Thyroid gland (tissue), 4 donors: Measurements from ENCODE around the gene SHANK3. TPM values are rescaled to one million over a fixed set of nuclear protein-coding genes. Genes with fewer than 3 reads are reported as not detected.

Source experiments
- DNase-seq, 2 donors: peaks; one replicate each; pipeline ENCODE4 v3.0.0-alpha.2; 2019
- H3K27ac ChIP-seq, 3 donors: fragments of 200-600 bp; sonication (generic); 1 replicate in 2 of 3; 2 replicates in 1 of 3; pipeline ENCODE4 v1.5.1; 2016 to 2019; ENCODE audit warnings: mild to moderate bottlenecking in 1 of 3, moderate library complexity in 1 of 3
- H3K27me3 ChIP-seq: fragments of 200-600 bp; sonication (generic); one replicate; pipeline ENCODE4 v1.5.1; 2019
- H3K36me3 ChIP-seq, 2 donors: fragments of 200-600 bp; sonication (generic); one replicate each; pipeline ENCODE4 v1.5.1; 2016 to 2019
- H3K4me1 ChIP-seq, 2 donors: fragments of 200-600 bp; sonication (generic); one replicate each; pipeline ENCODE4 v1.5.1; 2017 to 2019
- H3K4me3 ChIP-seq, 3 donors: fragments of 200-600 bp; sonication (generic); replicated peaks in 1 of 3; 1 replicate in 2 of 3; 2 replicates in 1 of 3; pipeline ENCODE4 v1.5.1; 2016; ENCODE audit warnings: mild to moderate bottlenecking in 1 of 3
- H3K9me3 ChIP-seq: fragments of 200-600 bp; sonication (generic); one replicate; pipeline ENCODE4 v1.5.1; 2017
- CTCF ChIP-seq, 6 experiments: fragments of 200-600 bp in 3 of 6; fragments of 450-650 bp in 3 of 6; sonication (generic) in 3 of 6; IDR thresholded peaks; one replicate each; pipeline ENCODE4 v1.5.1; 2016 to 2019; ENCODE audit warnings: antibody characterized with exemption in 6 of 6, mild to moderate bottlenecking in 2 of 6, inconsistent platforms in 1 of 6, moderate library complexity in 1 of 6
- POLR2A ChIP-seq, 2 donors: fragments of 450-650 bp; IDR thresholded peaks; one replicate each; pipeline ENCODE4 v1.6.1; 2017; ENCODE audit warnings: antibody characterized with exemption in 2 of 2, mild to moderate bottlenecking in 2 of 2, moderate library complexity in 1 of 2
- WGBS, 2 donors: methylation state at CpG; one replicate each; pipeline ENCODE4 v1.1.5; 2017; 5-methylcytosine and 5-hydroxymethylcytosine counted together
- intact Hi-C: fragments of 100-400 bp; cut with DNase I; formaldehyde crosslinking; loops from one replicate; pipeline ENCODE4 v1.15.1; 2023
- small RNA-seq: library from RNA; depleted of rRNA; stranded (forward); fragments of <200 nt; gene quantifications from one replicate; pipeline ENCODE3, GENCODE V24; 2016
- total RNA-seq, 4 donors: library from RNA; depleted of rRNA; stranded (reverse); fragments of >200 nt; gene quantifications; one replicate each; pipeline ENCODE4 v1.2.3, GENCODE V29; 2016

Gene SHANK3
- total RNA-seq, 4 donors from 2014 or later = 11.5 to 23.0 (median 17.7) TPM

DNA sequence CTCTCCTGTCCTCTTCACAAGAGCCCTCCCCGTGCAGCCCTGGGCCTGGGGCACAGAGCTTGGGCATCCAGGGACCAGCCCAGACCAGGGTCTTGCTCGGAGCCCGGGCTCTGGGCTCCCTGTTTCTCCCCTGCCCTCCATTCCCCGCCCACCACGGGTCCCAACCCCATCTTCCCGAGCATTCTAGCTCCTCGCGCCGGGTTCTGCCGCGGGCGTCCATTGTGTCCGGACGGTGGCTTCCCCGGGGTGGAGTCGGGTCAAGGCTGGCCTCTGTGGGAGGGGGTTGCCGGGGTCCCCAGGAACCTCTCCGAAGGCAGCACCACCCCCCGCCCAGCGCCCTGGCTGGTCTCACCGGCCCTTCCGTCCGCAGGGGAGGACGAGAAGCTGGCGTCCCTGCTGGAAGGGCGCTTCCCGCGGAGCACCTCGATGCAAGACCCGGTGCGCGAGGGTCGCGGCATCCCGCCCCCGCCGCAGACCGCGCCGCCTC lies 47.2 kb downstream of the SHANK3 start:
- Histone ChIP-seq H3K27me3 (no peaks in the 10 kb centered on the region), H3K27ac (no peak overlapping the region), H3K4me3 (no peak overlapping the region), H3K36me3 (no peaks in the 10 kb centered on the region), H3K4me1 (no peaks in the 10 kb centered on the region), H3K9me3 (no peaks in the 10 kb centered on the region)
- no peak for DNase-seq
- WGBS, 2 donors = 44 to 56% methylated on average over 12 to 21 of the region's 40 CpGs
- TF ChIP-seq POLR2A (IDR thresholded peaks at IDR 0.05) (no peak), CTCF (IDR thresholded peaks at IDR 0.05) (no peak)
- intact Hi-C loops = no loop called here

- no peaks in the 10 kb centered on the region for H3K4me1 ChIP-seq
- TF ChIP-seq CTCF (IDR thresholded peaks at IDR 0.05) (no peak), POLR2A (IDR thresholded peaks at IDR 0.05) (no peak)
- no peak overlapping the region for H3K4me3 ChIP-seq
- no peaks in the 10 kb centered on the region for H3K9me3 ChIP-seq
- intact Hi-C loops = no loop called here
- no peak for DNase-seq
- 50 to 65% methylated on average over 29 to 59 of the region's 132 CpGs for WGBS, 2 donors
- H3K27ac ChIP-seq = no peak overlapping the region
- no peaks in the 10 kb centered on the region for H3K36me3 ChIP-seq
- H3K27me3 ChIP-seq = no peaks in the 10 kb centered on the region
Observed at GRCh38 chr22:50720301-50721256, 48.0 kb downstream of the SHANK3 start.

GRCh38 chr22:50721257-50721844 lies 48.7 kb downstream of the SHANK3 start:
- Histone ChIP-seq H3K27ac (no peak overlapping the region), H3K9me3 (no peaks in the 10 kb centered on the region), H3K36me3 (no peaks in the 10 kb centered on the region), H3K4me3 (no peak overlapping the region), H3K27me3 (no peaks in the 10 kb centered on the region), H3K4me1 (no peaks in the 10 kb centered on the region)
- 83 to 88% methylated on average over 9 to 13 of the region's 32 CpGs for WGBS, 2 donors
- DNase-seq = no peak
- intact Hi-C loops = no loop called here
- TF ChIP-seq CTCF (IDR thresholded peaks at IDR 0.05) (no peak), POLR2A (IDR thresholded peaks at IDR 0.05) (no peak)

DNA sequence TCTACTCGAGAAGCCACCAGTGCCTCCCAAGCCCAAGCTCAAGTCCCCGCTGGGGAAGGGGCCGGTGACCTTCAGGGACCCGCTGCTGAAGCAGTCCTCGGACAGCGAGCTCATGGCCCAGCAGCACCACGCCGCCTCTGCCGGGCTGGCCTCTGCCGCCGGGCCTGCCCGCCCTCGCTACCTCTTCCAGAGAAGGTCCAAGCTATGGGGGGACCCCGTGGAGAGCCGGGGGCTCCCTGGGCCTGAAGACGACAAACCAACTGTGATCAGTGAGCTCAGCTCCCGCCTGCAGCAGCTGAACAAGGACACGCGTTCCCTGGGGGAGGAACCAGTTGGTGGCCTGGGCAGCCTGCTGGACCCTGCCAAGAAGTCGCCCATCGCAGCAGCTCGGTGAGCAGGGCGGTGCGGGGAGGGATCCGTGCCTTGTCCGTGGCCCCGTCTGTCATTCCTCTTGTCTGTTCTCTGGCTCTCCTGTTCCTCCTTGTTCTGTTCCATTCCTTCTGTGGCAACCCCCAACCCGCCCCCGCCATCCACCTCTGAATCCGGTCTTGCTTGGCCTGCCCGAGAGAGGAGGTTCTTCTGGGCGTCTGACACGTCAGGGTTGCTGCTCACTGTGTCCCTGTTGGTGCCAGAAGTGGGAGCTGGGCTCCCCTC lies 49.6 kb downstream of the SHANK3 start:
- TF ChIP-seq CTCF (IDR thresholded peaks at IDR 0.05) = no peak
- no peak for TF ChIP-seq POLR2A (IDR thresholded peaks at IDR 0.05)
- intact Hi-C loops = no loop called here
- H3K36me3 ChIP-seq = no peaks in the 10 kb centered on the region

More for the DNA sequence above, 49.6 kb downstream of the SHANK3 start:
- H3K27me3 ChIP-seq = no peaks in the 10 kb centered on the region
- H3K27ac ChIP-seq = no peak overlapping the region
- H3K4me1 ChIP-seq = no peaks in the 10 kb centered on the region
- H3K9me3 ChIP-seq = no peaks in the 10 kb centered on the region
- no peak for DNase-seq
- H3K4me3 ChIP-seq = no peak overlapping the region
- WGBS, 2 donors = 88 to 93% methylated on average over 14 to 33 of the region's 33 CpGs

Small RNAs within 50 kb of the gene (small RNA-seq; reads per million reads assigned to genes)
- not detected for gene RF00019
- gene RNU6-409P = not detected

Other genes starting within 250 kb of the SHANK3 start
- gene SBF1, start 197.8 kb upstream of the SHANK3 start, total RNA-seq = 100 to 1,000 TPM in 3 of 4 donors, 10 to 100 TPM in 1; 80.0 to 227 (median 128) TPM
- gene ADM2, start 191.3 kb upstream of the SHANK3 start, total RNA-seq = 10 to 100 TPM in 1 of 4 donors, 1 to 10 TPM in 3; 5.2 to 23.5 (median 6.6) TPM
- gene MIOX, start 186.0 kb upstream of the SHANK3 start, total RNA-seq = 10 to 100 TPM in 1 of 4 donors, 1 to 10 TPM in 3; 2.1 to 11.3 (median 4.7) TPM
- 100 to 1,000 TPM in 2 of 4 donors, 10 to 100 TPM in 2; 53.2 to 117 (median 96.6) TPM for gene LMF2, start 165.1 kb upstream of the SHANK3 start, total RNA-seq
- 10 to 100 TPM; 39.6 to 47.5 (median 43.1) TPM for gene NCAPH2, start 164.6 kb upstream of the SHANK3 start, total RNA-seq
- gene SCO2, start 147.2 kb upstream of the SHANK3 start, total RNA-seq = 1 to 10 TPM in 3 of 4 donors, not detected in 1; 2.6 to 5.5 (median 2.9) TPM
- 10 to 100 TPM; 28.0 to 61.0 (median 33.6) TPM for gene TYMP, start 142.8 kb upstream of the SHANK3 start, total RNA-seq
- under 1 TPM in 1 of 4 donors, not detected in 3; 0.27 TPM for gene KLHDC7B, start 126.9 kb upstream of the SHANK3 start, total RNA-seq
- 1 to 10 TPM in 3 of 4 donors, not detected in 1; 3.5 to 6.0 (median 4.3) TPM for gene SYCE3, start 109.9 kb upstream of the SHANK3 start, total RNA-seq
- 10 to 100 TPM in 3 of 4 donors, 1 to 10 TPM in 1; 9.7 to 38.7 (median 14.9) TPM for gene CPT1B, start 94.4 kb upstream of the SHANK3 start, total RNA-seq
- gene CHKB, start 90.0 kb upstream of the SHANK3 start, total RNA-seq = 10 to 100 TPM; 49.1 to 96.9 (median 67.8) TPM
- gene MAPK8IP2, start 72.0 kb upstream of the SHANK3 start, total RNA-seq = 1 to 10 TPM in 3 of 4 donors, under 1 TPM in 1; 0.94 to 3.3 (median 1.5) TPM
- gene ARSA, start 44.7 kb upstream of the SHANK3 start, total RNA-seq = 10 to 100 TPM; 30.9 to 73.5 (median 61.2) TPM
- 1 to 10 TPM in 1 of 4 donors, under 1 TPM in 1, not detected in 2; 0.27 to 1.4 TPM for gene ACR, start 65.4 kb downstream of the SHANK3 start, total RNA-seq
- 10 to 100 TPM; 20.7 to 29.3 (median 27.0) TPM for gene RABL2B, start 110.8 kb downstream of the SHANK3 start, total RNA-seq